ENCODE measurements around the gene MBTD1.

GRCh38 chr17:51221322-51221721, 38.5 kb downstream of the MBTD1 start:
- TF ChIP-seq EZH2 (IDR thresholded peaks at IDR 0.05; ENCODE audit: insufficient read depth, poor library complexity, severe bottlenecking), result no peak
- TF ChIP-seq EZH2phosphoT487 (IDR thresholded peaks at IDR 0.05; ENCODE audit: insufficient read depth, low read depth), result no peak
